Heart left ventricle (tissue), 16 donors: ENCODE results near the gene KIF26A. TPM values are rescaled to one million over a fixed set of nuclear protein-coding genes. Genes with fewer than 3 reads are reported as not detected.

ENCODE experiments used
- ATAC-seq, 4 donors: fragments of 200-7000 bp; cut with Tn5 transposase; one replicate each; pipeline ENCODE4 v1.9.1; 2020 to 2022; ENCODE audit warnings: moderate library complexity in 4 of 4, mild to moderate bottlenecking in 3 of 4, moderate number of reproducible peaks in 1 of 4
- DNase-seq, 5 donors: peaks; one replicate each; pipeline ENCODE4 v3.0.0-alpha.2; 2020
- H3K27ac ChIP-seq, 12 donors: fragments of 200-600 bp; sonication (generic) in 4 of 12; one replicate each; pipeline versions ENCODE4 v1.5.0 to v1.8.0; 2016 to 2022; ENCODE audit warnings: mild to moderate bottlenecking in 2 of 12
- H3K27me3 ChIP-seq, 9 donors: fragments of 200-600 bp; sonication (generic) in 2 of 9; one replicate each; pipeline versions ENCODE4 v1.5.1 to v1.8.0; 2016 to 2022; ENCODE audit warnings: mild to moderate bottlenecking in 3 of 9
- H3K36me3 ChIP-seq, 9 donors: fragments of 200-600 bp; sonication (generic) in 2 of 9; one replicate each; pipeline versions ENCODE4 v1.5.0 to v1.8.0; 2018 to 2022; ENCODE audit warnings: mild to moderate bottlenecking in 2 of 9
- H3K4me1 ChIP-seq, 12 donors: fragments of 200-600 bp; sonication (generic) in 4 of 12; one replicate each; pipeline versions ENCODE4 v1.5.0 to v1.8.0; 2016 to 2022; ENCODE audit warnings: mild to moderate bottlenecking in 3 of 12
- H3K4me3 ChIP-seq, 12 donors: fragments of 200-600 bp; sonication (generic) in 4 of 12; one replicate each; pipeline versions ENCODE4 v1.5.0 to v1.8.0; 2017 to 2022; ENCODE audit warnings: mild to moderate bottlenecking in 9 of 12, moderate library complexity in 4 of 12
- H3K9me3 ChIP-seq, 12 donors: fragments of 200-600 bp; sonication (generic) in 4 of 12; one replicate each; pipeline versions ENCODE4 v1.5.0 to v1.8.0; 2016 to 2022; ENCODE audit warnings: mild to moderate bottlenecking in 1 of 12
- CTCF ChIP-seq, 12 donors: fragments of 200-600 bp; sonication (generic) in 4 of 12; IDR thresholded peaks; one replicate each; pipeline versions ENCODE4 v1.5.0 to v1.8.0; 2018 to 2022; ENCODE audit warnings: antibody characterized with exemption in 12 of 12, mild to moderate bottlenecking in 5 of 12
- POLR2A ChIP-seq, 2 donors: fragments of 450-650 bp; IDR thresholded peaks; one replicate each; pipeline ENCODE4 v1.6.1; 2017; ENCODE audit warnings: antibody characterized with exemption in 2 of 2, mild to moderate bottlenecking in 2 of 2, moderate library complexity in 2 of 2
- WGBS, 4 donors: extraction: QIAGEN DNeasy Blood & Tissue Kit in 2 of 4; methylation state at CpG; one replicate each; pipeline versions ENCODE4 v1.1.5 to v1.1.7; 2013 to 2018; 5-methylcytosine and 5-hydroxymethylcytosine counted together
- intact Hi-C, 10 donors: fragments of 100-400 bp; cut with DNase I; formaldehyde crosslinking; loops; one replicate each; pipeline versions ENCODE4 v1.11.1 to v1.14.2; 2022
- polyA plus RNA-seq, 2 donors: library from polyadenylated mRNA; stranded (reverse); fragments of 200-250 nt; gene quantifications; one replicate each; pipeline ENCODE4 v1.2.3, GENCODE V29; 2013
- total RNA-seq, 9 donors: library from RNA; depleted of rRNA in 2 of 9; stranded (reverse); fragments of >200 nt in 2 of 9; fragmentation: NEBNext Ultra II Directional in 3 of 9; extraction: Animal tissue kit (Norgen Biotek cat#: 25700) in 3 of 9; gene quantifications; one replicate each; pipeline versions ENCODE4 v1.1.0 to v1.2.4, GENCODE V29; 2016 to 2023
- donor health status: ischemic (EF 13 %, LVEDD 7.1; RV severe dilation, severe dysfunction).
- donor health status: healthy with polysubstance abuse.
- donor health status: DM: no; HTN: yes; CAD: no.
- donor health status: DM: no; HTN: no; CAD: no.
- donor health status: ischemic (EF 25% LVEDD 6.9; RV normal size, moderate dysfunction).
- donor health status: ischemic (EF 25% LVEDD 5.7; RV mildly dilated, moderate dysfunction).
- donor health status: healthy.
- donor health status: DM: yes; HTN: yes; CAD: no.
- donor health status: ischemic (EF 35%, LVEDD 5.7; RV mildly dilated, moderate dysfunction).
- donor health status: nonischemic (EF 11% LVEDD 7.7; RV severe dilation, severe dysfunction).
- donor health status: DM: yes; HTN: yes; CAD: no.
- donor health status: PGD.
- donor health status: ischemic (EF 29% LVEDD 5.4; RV normal size, mild dysfunction).
- donor health status: nonischemic (EF 23%, LVEDD 6.1; RV moderate dilation, normal function).

KIF26A gene
- total and polyA plus RNA-seq, 11 donors: 4.9 to 12.6 (median 7.8) TPM

GRCh38 chr14:104099096-104100041 is 39.0 kb upstream of the KIF26A start:
- WGBS, 4 donors: 73 to 81% (median 77%) methylated on average over 9 to 26 of the region's 26 CpGs
- H3K4me3 ChIP-seq: no peak overlapping the region
- H3K27ac ChIP-seq: no peak overlapping the region
- H3K4me1 ChIP-seq: peaks cover 0 to 5% (median 0%) of the 10 kb centered on the region in 12 donors
- intact Hi-C loops: no loop called here
- no peak for TF ChIP-seq CTCF (IDR thresholded peaks at IDR 0.05)
- no peak for TF ChIP-seq POLR2A (IDR thresholded peaks at IDR 0.05)
- peaks cover 0 to 15% (median 0%) of the 10 kb centered on the region in 9 donors for H3K27me3 ChIP-seq
- H3K9me3 ChIP-seq: no peaks in the 10 kb centered on the region
- no peak for ATAC-seq
- peak in 3 of 5 donors; percentile 18 to 47 (median 18) for DNase-seq
- H3K36me3 ChIP-seq: no peaks in the 10 kb centered on the region

GRCh38 chr14:104100171-104101085 is 38.0 kb upstream of the KIF26A start:
- H3K4me1 ChIP-seq: no peaks in the 10 kb centered on the region
- H3K27me3 ChIP-seq: peaks cover 0 to 13% (median 0%) of the 10 kb centered on the region in 9 donors
- WGBS, 4 donors: 75 to 86% (median 78%) methylated on average over 10 to 23 of the region's 23 CpGs
- ATAC-seq (no peak), DNase-seq (peak in 3 of 5 donors; percentile 17 to 37 (median 20))
- H3K4me3 ChIP-seq: no peak overlapping the region
- intact Hi-C loops: no loop called here
- no peaks in the 10 kb centered on the region for H3K9me3 ChIP-seq
- TF ChIP-seq CTCF (IDR thresholded peaks at IDR 0.05): no peak
- no peak for TF ChIP-seq POLR2A (IDR thresholded peaks at IDR 0.05)
- no peak overlapping the region for H3K27ac ChIP-seq
- H3K36me3 ChIP-seq: no peaks in the 10 kb centered on the region

- H3K27me3 ChIP-seq: peaks cover 0 to 13% (median 0%) of the 10 kb centered on the region in 9 donors
- H3K36me3 ChIP-seq: no peaks in the 10 kb centered on the region
- H3K9me3 ChIP-seq: no peaks in the 10 kb centered on the region
- no peak for ATAC-seq
- WGBS, 4 donors: 77 to 80% (median 79%) methylated on average over 7 to 16 of the region's 16 CpGs
- intact Hi-C loops: no loop called here
- peak in 2 of 5 donors; percentile 11 to 12 for DNase-seq
- no peak overlapping the region for H3K4me3 ChIP-seq
- TF ChIP-seq POLR2A (IDR thresholded peaks at IDR 0.05) (no peak), CTCF (IDR thresholded peaks at IDR 0.05) (no peak)
- H3K4me1 ChIP-seq: no peaks in the 10 kb centered on the region
- H3K27ac ChIP-seq: no peak overlapping the region
Measured at GRCh38 chr14:104101086-104101621, 37.2 kb upstream of the KIF26A start.
